Endothelial cell of umbilical vein (primary cell): ENCODE data around the gene KRT3. TPM values are rescaled to one million over a fixed set of nuclear protein-coding genes. Genes with fewer than 3 reads are reported as not detected.

Source experiments
- BruUV-seq: library from RNA; stranded (reverse); fragments of 400-500 nt; replicated peaks from 2 replicates; lab custom pipeline; 2021; lab: Mats Ljungman, UMichigan
- CTCF ChIA-PET: fragments of 300-600, 350-600 bp; sonication (Branson Sonifier 250); formaldehyde crosslinking; loops from one replicate; lab custom pipeline; 2021; ENCODE audit warnings: antibody characterized with exemption, inconsistent platforms; lab: Charles Lee
- POLR2A ChIA-PET: fragments of 300-600, 350-600 bp; sonication (Branson Sonifier 250); formaldehyde crosslinking; loops from one replicate; lab custom pipeline; 2021; ENCODE audit warnings: antibody characterized with exemption, inconsistent platforms; lab: Charles Lee
- DNase-seq: peaks from one replicate; pipeline ENCODE4 v3.0.0-alpha.2; 2011; ENCODE audit warnings: low read depth, low spot score
- FAIRE-seq: peaks from 2 replicates; lab custom pipeline; 2011; peaks lifted over from hg19 to GRCh38; lab: Jason Lieb, UNC
- H2AFZ ChIP-seq: 2 replicates; pipeline ENCODE4 v1.6.0; 2012; ENCODE audit warnings: low read depth, low read length, control low read depth, inconsistent platforms
- H3K27ac ChIP-seq: 2 replicates; pipeline ENCODE4 v1.5.1; 2011; ENCODE audit warnings: low read depth, mild to moderate bottlenecking, control low read depth, low read length, moderate library complexity; ENCODE audit not compliant: insufficient read depth
- H3K27me3 ChIP-seq, 2 experiments: 2 replicates each; pipeline versions ENCODE4 v1.6.0 to v1.6.1; 2011; ENCODE audit warnings: low read length in 2 of 2, mixed read lengths in 1 of 2; ENCODE audit not compliant: control insufficient read depth in 2 of 2, insufficient read depth in 2 of 2
- H3K36me3 ChIP-seq, 2 experiments: 2 replicates in 1 of 2; 3 replicates in 1 of 2; pipeline ENCODE4 v1.5.1; 2011; ENCODE audit warnings: low read length in 2 of 2, mild to moderate bottlenecking in 1 of 2, moderate library complexity in 1 of 2; ENCODE audit not compliant: control insufficient read depth in 2 of 2, insufficient read depth in 2 of 2; ENCODE audit errors: extremely low read depth in 1 of 2
- H3K4me1 ChIP-seq: 3 replicates; pipeline ENCODE4 v1.5.1; 2011; ENCODE audit warnings: mild to moderate bottlenecking, low read length; ENCODE audit not compliant: control insufficient read depth, insufficient read depth; ENCODE audit errors: extremely low read depth
- H3K4me2 ChIP-seq: 2 replicates; pipeline ENCODE4 v1.6.1; 2011; ENCODE audit warnings: low read length, control low read depth, mixed read lengths; ENCODE audit not compliant: insufficient read depth
- H3K4me3 ChIP-seq, 3 experiments: fragments of 200-600 bp in 1 of 3; sonication (generic), shearing (Covaris generic) in 1 of 3; replicated peaks in 1 of 3; 2 replicates each; pipeline ENCODE4 v1.5.1; 2011 to 2016; ENCODE audit warnings: control low read depth in 3 of 3, low read length in 3 of 3, mild to moderate bottlenecking in 2 of 3, inconsistent platforms in 1 of 3, low read depth in 1 of 3, moderate library complexity in 1 of 3; ENCODE audit not compliant: insufficient read depth in 1 of 3
- H3K79me2 ChIP-seq: 2 replicates; pipeline ENCODE4 v1.6.0; 2012; ENCODE audit warnings: low read length, inconsistent platforms; ENCODE audit not compliant: control insufficient read depth, insufficient read depth
- H3K9ac ChIP-seq: replicated peaks from 2 replicates; pipeline ENCODE3; 2011; ENCODE audit warnings: low read length, control low read depth; ENCODE audit not compliant: insufficient read depth; ENCODE audit errors: extremely low read depth
- H3K9me1 ChIP-seq: replicated peaks from 3 replicates; pipeline ENCODE4 v1.6.0; 2011; ENCODE audit warnings: mild to moderate bottlenecking, low read length; ENCODE audit not compliant: control insufficient read depth, insufficient read depth; ENCODE audit errors: extremely low read depth
- H3K9me3 ChIP-seq: replicated peaks from 2 replicates; pipeline ENCODE4 v1.5.1; 2012; ENCODE audit warnings: low read length, inconsistent platforms; ENCODE audit not compliant: control insufficient read depth, insufficient read depth
- H4K20me1 ChIP-seq: replicated peaks from 2 replicates; pipeline ENCODE3; 2011; ENCODE audit warnings: mild to moderate bottlenecking, low read length; ENCODE audit not compliant: control insufficient read depth, insufficient read depth; ENCODE audit errors: extremely low read depth
- FOS ChIP-seq: IDR thresholded peaks from 2 replicates; pipeline ENCODE4 v1.6.1; 2011; ENCODE audit warnings: mild to moderate bottlenecking, low read length, moderate library complexity, borderline replicate concordance; ENCODE audit not compliant: insufficient read depth
- JUN ChIP-seq: IDR thresholded peaks from 2 replicates; pipeline ENCODE4 v1.6.1; 2011; ENCODE audit warnings: borderline replicate concordance, low read depth; ENCODE audit not compliant: insufficient read length, insufficient read depth
- POLR2A ChIP-seq: IDR thresholded peaks from 2 replicates; pipeline ENCODE4 v1.6.1; 2012; ENCODE audit warnings: low read depth, mild to moderate bottlenecking, control low read depth, low read length
- POLR2AphosphoS5 ChIP-seq: IDR thresholded peaks from 2 replicates; pipeline ENCODE4 v1.6.1; 2012; ENCODE audit warnings: low read depth, mild to moderate bottlenecking, control low read depth, low read length, moderate library complexity; ENCODE audit not compliant: insufficient read depth
- dilution Hi-C: fragments of 300-500 bp; cut with MboI; formaldehyde crosslinking; loops from one replicate; pipeline ENCODE4 v1.15.0; 2019; ENCODE audit warnings: low sequenced_read_pairs; ENCODE audit not compliant: extremely low pct_ligation_motif_present
- intact Hi-C: fragments of 100-400 bp; cut with micrococcal nuclease; formaldehyde crosslinking; loops from one replicate; pipeline ENCODE4 v1.10.0; 2022
- polyA plus RNA-seq, 4 experiments: library from polyadenylated mRNA; depleted of rRNA in 3 of 4; stranded (reverse) in 3 of 4; unstranded in 1 of 4; fragments of >200 nt; gene quantifications; 2 replicates each; pipeline versions ENCODE4 v1.2.1 to v1.2.3, GENCODE V29; 2011 to 2012; ENCODE audit warnings: missing spikeins in 1 of 4
- total RNA-seq: library from RNA; stranded (reverse); gene quantifications from 2 replicates; pipeline ENCODE4 v1.2.3, GENCODE V29; 2021
- TF ChIP-seq, protein P1 (sequence below), 2 donors: IDR thresholded peaks; 1 replicate in 1 of 2; 2 replicates in 1 of 2; pipeline ENCODE4 v1.5.1; 2011; ENCODE audit warnings: low read length in 2 of 2, mild to moderate bottlenecking in 2 of 2, moderate library complexity in 2 of 2, control low read depth in 1 of 2, inconsistent platforms in 1 of 2, low read depth in 1 of 2; ENCODE audit not compliant: insufficient read depth in 1 of 2; ENCODE audit errors: extremely low read depth in 1 of 2
- TF ChIP-seq, protein P2 (sequence below): IDR thresholded peaks from 2 replicates; pipeline ENCODE4 v1.6.1; 2011; ENCODE audit not compliant: insufficient read depth, insufficient read length

The KRT3 gene
- total and polyA plus RNA-seq, 2 donors (not counting 3 experiments of a cell fraction or from before 2014, with no cell fraction given), result not detected

- no peaks in the 10 kb centered on the region for H3K79me2 ChIP-seq
- intact Hi-C loops, result no loop called here
- no TSS peak for BruUV-seq
- no peak overlapping the region for H2AFZ ChIP-seq
- H3K27ac ChIP-seq, result no peak overlapping the region
- H3K4me3 ChIP-seq, result no peak overlapping the region
- FAIRE-seq (no peak), DNase-seq (no peak)
- TF ChIP-seq POLR2AphosphoS5 (no peak), POLR2A (no peak), JUN (no peak), FOS (no peak)
- TF ChIP-seq, protein P1, sequence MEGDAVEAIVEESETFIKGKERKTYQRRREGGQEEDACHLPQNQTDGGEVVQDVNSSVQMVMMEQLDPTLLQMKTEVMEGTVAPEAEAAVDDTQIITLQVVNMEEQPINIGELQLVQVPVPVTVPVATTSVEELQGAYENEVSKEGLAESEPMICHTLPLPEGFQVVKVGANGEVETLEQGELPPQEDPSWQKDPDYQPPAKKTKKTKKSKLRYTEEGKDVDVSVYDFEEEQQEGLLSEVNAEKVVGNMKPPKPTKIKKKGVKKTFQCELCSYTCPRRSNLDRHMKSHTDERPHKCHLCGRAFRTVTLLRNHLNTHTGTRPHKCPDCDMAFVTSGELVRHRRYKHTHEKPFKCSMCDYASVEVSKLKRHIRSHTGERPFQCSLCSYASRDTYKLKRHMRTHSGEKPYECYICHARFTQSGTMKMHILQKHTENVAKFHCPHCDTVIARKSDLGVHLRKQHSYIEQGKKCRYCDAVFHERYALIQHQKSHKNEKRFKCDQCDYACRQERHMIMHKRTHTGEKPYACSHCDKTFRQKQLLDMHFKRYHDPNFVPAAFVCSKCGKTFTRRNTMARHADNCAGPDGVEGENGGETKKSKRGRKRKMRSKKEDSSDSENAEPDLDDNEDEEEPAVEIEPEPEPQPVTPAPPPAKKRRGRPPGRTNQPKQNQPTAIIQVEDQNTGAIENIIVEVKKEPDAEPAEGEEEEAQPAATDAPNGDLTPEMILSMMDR (IDR thresholded peaks at IDR 0.05; ENCODE audit: extremely low read depth in 1 of 2, insufficient read depth in 1 of 2, low read depth in 1 of 2, low read length in 2 of 2), result no peak
- TF ChIP-seq, protein P2, sequence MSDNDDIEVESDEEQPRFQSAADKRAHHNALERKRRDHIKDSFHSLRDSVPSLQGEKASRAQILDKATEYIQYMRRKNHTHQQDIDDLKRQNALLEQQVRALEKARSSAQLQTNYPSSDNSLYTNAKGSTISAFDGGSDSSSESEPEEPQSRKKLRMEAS, result no peak
- no peaks in the 10 kb centered on the region for H3K36me3 ChIP-seq
- dilution Hi-C loops, result no loop called here
- H3K9ac ChIP-seq, result no peak overlapping the region
- CTCF ChIA-PET, result no interaction called here
- H3K4me1 ChIP-seq, result no peaks in the 10 kb centered on the region
- H3K9me1 ChIP-seq, result no peaks in the 10 kb centered on the region
- POLR2A ChIA-PET, result no interaction called here
- no peaks in the 10 kb centered on the region for H4K20me1 ChIP-seq
- H3K4me2 ChIP-seq, result no peak overlapping the region
- H3K27me3 ChIP-seq, result peaks cover 0 to 5% of the 10 kb centered on the region in 2 experiments
- H3K9me3 ChIP-seq, result no peaks in the 10 kb centered on the region
These were observed 10.4 kb upstream of the KRT3 start for GRCh38 chr12:52806169-52806811.
